GM12875 (cell line): ENCODE results near the gene CFAP100.

Experiments used
- H3K4me3 ChIP-seq: one replicate; pipeline ENCODE4 v1.5.1; 2011; ENCODE audit warnings: low read depth, low read length, control low read depth
- TF ChIP-seq, protein P1 (sequence below): IDR thresholded peaks from 2 replicates; pipeline ENCODE4 v1.5.1; 2011; ENCODE audit warnings: low read depth, mild to moderate bottlenecking, control low read depth, inconsistent platforms, low read length, moderate library complexity, borderline replicate concordance; ENCODE audit not compliant: insufficient read depth

The CFAP100 gene

GRCh38 chr3:126439968-126440708, 45.4 kb downstream of the CFAP100 start:
- TF ChIP-seq, protein P1, sequence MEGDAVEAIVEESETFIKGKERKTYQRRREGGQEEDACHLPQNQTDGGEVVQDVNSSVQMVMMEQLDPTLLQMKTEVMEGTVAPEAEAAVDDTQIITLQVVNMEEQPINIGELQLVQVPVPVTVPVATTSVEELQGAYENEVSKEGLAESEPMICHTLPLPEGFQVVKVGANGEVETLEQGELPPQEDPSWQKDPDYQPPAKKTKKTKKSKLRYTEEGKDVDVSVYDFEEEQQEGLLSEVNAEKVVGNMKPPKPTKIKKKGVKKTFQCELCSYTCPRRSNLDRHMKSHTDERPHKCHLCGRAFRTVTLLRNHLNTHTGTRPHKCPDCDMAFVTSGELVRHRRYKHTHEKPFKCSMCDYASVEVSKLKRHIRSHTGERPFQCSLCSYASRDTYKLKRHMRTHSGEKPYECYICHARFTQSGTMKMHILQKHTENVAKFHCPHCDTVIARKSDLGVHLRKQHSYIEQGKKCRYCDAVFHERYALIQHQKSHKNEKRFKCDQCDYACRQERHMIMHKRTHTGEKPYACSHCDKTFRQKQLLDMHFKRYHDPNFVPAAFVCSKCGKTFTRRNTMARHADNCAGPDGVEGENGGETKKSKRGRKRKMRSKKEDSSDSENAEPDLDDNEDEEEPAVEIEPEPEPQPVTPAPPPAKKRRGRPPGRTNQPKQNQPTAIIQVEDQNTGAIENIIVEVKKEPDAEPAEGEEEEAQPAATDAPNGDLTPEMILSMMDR = no peak
- no peak overlapping the region for H3K4me3 ChIP-seq

DNA sequence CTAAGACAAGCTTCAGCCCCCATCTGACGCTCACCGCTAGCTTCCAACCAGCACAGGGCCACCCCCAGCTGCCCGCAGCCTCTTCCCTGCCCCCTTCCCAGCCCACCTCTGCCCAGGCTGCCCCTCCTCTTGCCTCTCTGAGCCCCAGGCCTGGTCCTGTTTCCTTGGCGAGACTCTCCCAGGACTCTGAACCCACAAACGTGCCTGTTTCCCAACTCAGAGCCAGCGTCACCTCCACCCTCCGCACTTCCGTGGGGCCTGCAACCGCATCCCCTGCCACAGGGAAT, 45.9 kb downstream of the CFAP100 start:
- no peak overlapping the region for H3K4me3 ChIP-seq

GRCh38 chr3:126441256-126441880, 46.7 kb downstream of the CFAP100 start:
- TF ChIP-seq, protein P1 = no peak
- H3K4me3 ChIP-seq = no peak overlapping the region

More for the DNA sequence above, 45.9 kb downstream of the CFAP100 start:
- TF ChIP-seq, protein P1 = no peak

GRCh38 chr3:126442094-126442855, 47.6 kb downstream of the CFAP100 start:
- TF ChIP-seq, protein P1 = no peak
- no peak overlapping the region for H3K4me3 ChIP-seq

- TF ChIP-seq, protein P1 = no peak
- no peak overlapping the region for H3K4me3 ChIP-seq
These were observed 48.1 kb downstream of the CFAP100 start for GRCh38 chr3:126442856-126443242.

DNA sequence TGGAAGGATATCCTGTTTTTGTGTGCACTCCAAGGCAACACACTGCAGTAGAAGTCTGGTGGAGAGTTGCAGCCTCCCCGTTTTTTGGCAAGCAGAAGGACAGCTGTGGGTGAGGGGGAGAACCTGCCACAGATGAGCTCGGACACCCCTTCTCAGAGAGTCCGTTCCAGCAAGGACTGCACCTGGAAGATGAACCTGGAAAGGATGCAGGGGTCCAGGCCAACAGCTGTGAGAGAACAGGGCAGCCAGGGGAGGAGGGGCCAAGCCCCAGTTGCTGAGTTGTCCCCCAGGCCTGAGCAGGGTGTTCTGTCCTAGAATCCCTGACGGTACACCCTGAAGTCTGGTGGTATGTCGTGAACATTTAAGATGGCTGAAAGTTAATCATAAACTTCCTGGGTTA, 50.8 kb downstream of the CFAP100 start:
- no peak overlapping the region for H3K4me3 ChIP-seq
- TF ChIP-seq, protein P1 = no peak
